Skeletal muscle tissue (tissue), 4 donors: Measurements from ENCODE around the gene USP49. TPM values are rescaled to one million over a fixed set of nuclear protein-coding genes. Genes with fewer than 3 reads are reported as not detected.
A peak's percentile ranks its signal among the peaks of the same experiment; 100 is the strongest.
"Not testable (repeated sequence)": the region's sequence is repeated elsewhere in the genome, so short reads cannot be mapped to it uniquely, and the experiment has no call there.

Experiments used
- H3K27ac ChIP-seq: one replicate; pipeline ENCODE4 v1.7.0; 2013; ENCODE audit warnings: mild to moderate bottlenecking, low read depth, low read length, inconsistent platforms
- H3K27me3 ChIP-seq, 3 donors: one replicate each; pipeline ENCODE4 v1.7.0; 2013; ENCODE audit warnings: low read length in 3 of 3; ENCODE audit not compliant: control insufficient read depth in 3 of 3, insufficient read depth in 3 of 3
- H3K36me3 ChIP-seq, 3 donors: one replicate each; pipeline ENCODE4 v1.7.0; 2013; ENCODE audit warnings: low read length in 3 of 3; ENCODE audit not compliant: control insufficient read depth in 3 of 3, insufficient read depth in 3 of 3
- H3K4me1 ChIP-seq, 3 donors: one replicate each; pipeline ENCODE4 v1.7.0; 2013; ENCODE audit warnings: low read length in 3 of 3, mild to moderate bottlenecking in 3 of 3; ENCODE audit not compliant: control insufficient read depth in 3 of 3, insufficient read depth in 3 of 3
- H3K4me3 ChIP-seq, 3 donors: one replicate each; pipeline ENCODE4 v1.7.0; 2013; ENCODE audit warnings: low read length in 3 of 3
- H3K9ac ChIP-seq, 3 donors: one replicate each; pipeline ENCODE4 v1.7.0; 2013; ENCODE audit warnings: low read length in 3 of 3, mild to moderate bottlenecking in 3 of 3, moderate library complexity in 2 of 3, low read depth in 1 of 3
- H3K9me3 ChIP-seq, 3 donors: one replicate each; pipeline ENCODE4 v1.7.0; 2013; ENCODE audit warnings: low read length in 3 of 3; ENCODE audit not compliant: control insufficient read depth in 3 of 3
- total RNA-seq: library from RNA; depleted of rRNA; stranded (reverse); fragments of >200 nt; gene quantifications from one replicate; pipeline ENCODE4 v1.2.3, GENCODE V29; 2014
- donor health status: Osteomylitis.

The USP49 gene
- 1.6 TPM for total RNA-seq

DNA sequence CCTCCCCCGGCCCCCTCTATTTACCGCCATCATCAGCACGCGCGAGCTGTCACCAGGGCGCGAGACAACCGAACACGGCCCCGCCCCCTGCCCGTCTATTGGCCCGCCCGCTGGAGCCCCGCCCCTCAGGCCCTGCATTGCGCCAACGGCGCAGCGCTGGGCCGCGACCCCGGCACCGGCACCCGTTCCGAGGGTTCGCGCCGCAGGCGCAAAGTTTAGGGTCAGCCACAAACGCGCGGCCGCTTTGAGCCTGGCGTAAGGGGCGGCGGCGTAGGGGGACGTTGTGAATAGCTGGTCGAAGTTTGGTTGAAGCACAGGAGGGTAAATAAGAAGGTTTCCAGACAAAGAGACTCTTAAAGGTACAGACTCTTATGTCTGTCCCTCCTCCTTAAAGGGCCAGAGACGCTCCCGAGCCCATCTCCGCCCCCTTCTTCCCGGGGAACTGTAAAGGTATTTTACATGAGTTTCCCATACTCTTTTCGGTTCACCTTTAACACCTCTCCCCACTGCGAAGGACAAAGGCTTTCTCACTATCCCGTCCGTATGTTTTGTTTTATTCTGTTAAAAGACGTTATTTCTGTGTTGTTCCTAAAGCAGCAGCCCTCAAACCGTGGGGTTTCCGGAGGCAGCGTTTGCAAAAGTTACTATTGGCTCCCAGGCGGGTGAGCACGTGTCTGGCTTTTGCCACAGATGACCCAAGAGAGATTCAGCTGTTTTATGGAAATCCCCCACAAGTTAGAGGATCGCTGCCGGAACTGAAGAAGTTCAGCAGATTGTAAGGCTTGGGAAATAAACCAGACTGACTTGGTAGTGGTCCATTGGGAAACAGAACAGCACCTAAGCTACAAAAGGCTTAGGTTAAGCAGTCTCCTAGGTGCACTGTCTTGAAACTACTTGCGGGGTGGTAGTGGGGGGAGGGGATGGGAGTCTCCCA is at the start of gene USP49:
USP49 (minus strand) TSS at position 76 of the 934 bp plus-strand sequence. CDS start 88,392 bp downstream, outside the sequence.
- H3K36me3 ChIP-seq: peaks cover 0 to 2% (median 0%) of the 10 kb centered on the region in 3 donors
- H3K9me3 ChIP-seq: no peaks in the 10 kb centered on the region
- H3K27ac ChIP-seq: peak within 1 kb of the TSS; percentile 77
- H3K27me3 ChIP-seq: no peaks in the 10 kb centered on the region
- H3K4me3 ChIP-seq: peak within 1 kb of the TSS; percentile 76 to 92 (median 85)
- H3K9ac ChIP-seq: peak within 1 kb of the TSS; percentile 79 to 88 (median 84)
- H3K4me1 ChIP-seq: peaks cover 14 to 22% (median 21%) of the 10 kb centered on the region in 3 donors

DNA sequence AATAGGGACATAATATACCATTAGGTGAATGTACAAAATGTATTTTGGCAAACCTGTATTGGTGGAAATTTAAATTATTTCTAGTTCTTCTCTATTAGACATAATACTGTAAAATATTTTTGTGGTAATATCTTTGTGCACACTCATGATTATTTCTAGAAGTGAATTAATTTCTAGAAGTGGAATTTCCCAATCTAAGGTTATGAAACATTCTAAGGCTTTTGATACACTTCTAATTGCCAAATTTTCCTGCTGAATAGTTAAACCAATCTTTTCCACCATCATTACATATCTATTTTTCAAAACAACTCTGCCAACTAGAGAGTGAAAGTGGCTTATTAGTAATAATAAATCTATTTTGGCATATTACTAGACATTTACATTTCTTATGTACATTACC is 48.3 kb upstream of the USP49 start:
- H3K27ac ChIP-seq: no peak overlapping the region
- H3K4me3 ChIP-seq: no peak overlapping the region
- H3K27me3 ChIP-seq: no peaks in the 10 kb centered on the region
- H3K9me3 ChIP-seq: no peaks in the 10 kb centered on the region
- H3K4me1 ChIP-seq: peaks cover 29 to 33% (median 31%) of the 10 kb centered on the region in 3 donors
- no peak overlapping the region for H3K9ac ChIP-seq
- H3K36me3 ChIP-seq: no peaks in the 10 kb centered on the region

DNA sequence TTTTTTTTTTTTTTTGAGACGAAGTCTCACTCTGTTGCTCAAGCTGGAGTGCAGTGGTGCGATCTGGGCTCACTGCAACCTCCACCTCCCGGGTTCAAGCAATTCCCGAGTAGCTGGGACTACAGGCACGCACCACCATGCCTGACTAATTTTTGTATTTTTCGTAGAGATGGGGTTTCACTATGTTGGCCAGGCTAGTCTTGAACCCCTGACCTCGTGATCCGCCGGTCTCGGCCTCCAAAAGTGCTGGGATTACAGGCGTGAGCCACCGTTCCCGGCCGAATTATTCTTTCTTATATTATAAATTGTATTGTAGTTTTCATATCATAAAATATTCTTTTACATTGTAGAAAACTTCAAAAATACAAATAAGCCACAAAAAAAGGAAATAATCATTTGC is 47.7 kb upstream of the USP49 start:
- not testable (repeated sequence) for H3K36me3 ChIP-seq, H3K27me3 ChIP-seq, H3K9ac ChIP-seq, H3K27ac ChIP-seq, H3K9me3 ChIP-seq, H3K4me3 ChIP-seq
- H3K4me1 ChIP-seq: peaks cover 34 to 38% (median 36%) of the 10 kb centered on the region in 3 donors

DNA sequence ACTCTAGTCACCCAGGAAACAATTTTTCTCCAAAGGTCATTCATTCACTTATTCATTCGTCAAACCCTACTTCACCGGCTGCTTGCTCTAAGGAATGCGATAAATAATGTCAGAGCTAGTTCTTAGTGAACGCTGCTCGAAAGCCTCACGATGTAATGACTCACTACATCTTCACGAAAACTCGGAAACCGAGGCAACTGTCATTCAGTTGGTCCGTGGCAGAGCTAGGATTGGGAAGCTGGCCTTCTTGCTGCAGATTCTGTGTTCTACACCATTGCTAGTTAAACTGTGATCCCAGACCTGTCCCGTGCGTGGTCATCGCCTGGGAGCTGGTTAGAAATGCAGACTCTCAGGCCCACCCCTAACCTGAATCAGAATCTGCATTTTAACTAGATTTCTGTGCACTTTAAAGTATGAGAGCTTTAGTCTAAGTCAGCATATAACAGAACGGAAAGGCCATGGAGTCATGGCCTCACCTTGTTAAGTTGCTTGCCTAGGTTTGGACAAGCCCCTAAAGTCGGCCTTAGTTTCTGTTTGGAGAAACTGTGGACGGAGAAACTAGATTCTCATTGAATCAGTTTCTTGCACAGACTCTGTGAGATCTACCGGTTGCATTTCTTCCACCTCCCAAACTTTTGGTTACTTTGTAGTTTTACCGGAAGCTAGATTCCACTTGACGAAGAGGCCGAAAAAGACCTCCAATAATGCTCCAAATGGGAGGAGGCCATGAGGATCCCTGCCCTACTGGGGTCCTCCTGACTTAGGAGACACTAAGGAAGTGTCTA is 47.1 kb upstream of the USP49 start:
- H3K27ac ChIP-seq: peak overlapping the region; percentile 6
- H3K27me3 ChIP-seq: no peaks in the 10 kb centered on the region
- H3K36me3 ChIP-seq: no peaks in the 10 kb centered on the region
- H3K9me3 ChIP-seq: no peaks in the 10 kb centered on the region
- peak overlapping the region; percentile 83 to 91 (median 88) for H3K4me3 ChIP-seq
- peak overlapping the region; percentile 52 to 81 (median 65) for H3K9ac ChIP-seq
- H3K4me1 ChIP-seq: peaks cover 34 to 41% (median 40%) of the 10 kb centered on the region in 3 donors

DNA sequence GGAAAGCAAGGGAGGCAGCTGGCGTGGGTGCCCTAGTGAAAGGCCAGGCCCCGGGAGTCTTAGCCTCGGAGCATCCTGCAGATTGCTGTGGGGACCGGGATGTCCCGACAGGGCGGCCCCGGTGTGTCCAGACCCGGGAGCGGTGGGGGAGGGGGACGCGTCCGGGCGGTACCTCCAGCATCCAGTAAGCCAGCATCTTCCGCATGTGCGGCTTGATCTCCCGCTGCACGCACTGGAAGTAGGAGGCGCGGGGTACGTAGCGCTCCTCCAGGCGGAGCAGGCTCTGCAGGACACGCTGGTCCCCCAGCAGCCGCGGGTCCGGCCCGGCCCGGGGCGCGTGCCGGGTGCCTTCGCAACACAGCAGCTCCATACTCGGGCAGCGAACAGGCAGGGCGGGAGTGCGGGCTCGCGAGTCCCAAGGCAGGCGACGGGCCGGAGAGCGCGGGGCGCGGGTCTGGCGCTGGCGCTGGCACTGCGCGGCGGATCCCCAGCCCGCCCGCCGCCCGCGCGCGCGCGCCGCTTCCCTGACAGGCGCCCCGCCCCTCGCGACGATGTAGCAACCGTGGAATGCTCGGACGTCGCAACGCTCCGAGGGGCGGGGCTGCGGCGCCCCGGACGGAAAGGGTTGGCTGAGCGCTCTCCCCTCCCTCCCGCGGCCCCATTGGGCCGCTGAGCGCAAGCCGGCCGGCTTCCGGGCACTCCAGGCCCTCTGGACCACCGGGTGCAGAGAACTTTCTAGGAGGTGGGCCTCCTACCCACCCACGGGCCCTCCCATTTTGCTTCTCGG is 46.3 kb upstream of the USP49 start, which contains the start of gene CCND3:
CCND3 (minus strand) TSS at position 529 of the 787 bp plus-strand sequence; CDS start at position 370, 159 bp downstream.
- peak within 1 kb of the TSS; percentile 83 to 91 (median 88) for H3K4me3 ChIP-seq
- H3K9me3 ChIP-seq: no peaks in the 10 kb centered on the region
- peaks cover 37 to 45% (median 44%) of the 10 kb centered on the region in 3 donors for H3K4me1 ChIP-seq

DNA sequence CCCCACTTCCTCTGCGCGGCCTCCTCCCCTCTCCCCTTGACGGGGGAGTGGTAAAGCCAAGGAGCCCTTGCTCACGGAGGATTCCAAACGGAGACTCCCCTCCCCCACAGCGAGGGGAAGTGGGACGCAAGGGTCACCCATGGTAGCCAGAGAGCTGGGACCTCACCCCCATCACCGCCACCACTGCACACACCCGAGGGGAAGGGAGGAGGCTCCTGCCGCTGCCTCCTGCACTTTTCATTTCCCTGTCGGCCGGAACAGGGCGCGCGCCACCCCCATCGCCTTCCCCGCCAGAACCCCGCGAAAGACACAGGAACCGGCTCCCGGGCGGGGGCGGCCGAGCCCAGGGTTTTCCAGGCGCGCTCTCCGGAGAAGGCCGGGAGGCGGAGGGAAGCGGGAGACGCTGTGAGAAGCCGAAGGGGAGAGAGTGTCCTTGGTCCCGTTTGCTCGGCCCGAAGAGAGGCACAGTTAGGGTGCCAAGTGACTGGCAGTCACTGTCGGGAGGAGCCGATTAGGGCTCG is 45.6 kb upstream of the USP49 start:
- Histone ChIP-seq H3K36me3 (peaks cover 0 to 2% (median 0%) of the 10 kb centered on the region in 3 donors), H3K4me1 (peaks cover 39 to 51% (median 46%) of the 10 kb centered on the region in 3 donors), H3K27me3 (no peaks in the 10 kb centered on the region), H3K9ac (peak overlapping the region; percentile 76 to 81 (median 77)), H3K4me3 (peak overlapping the region; percentile 83 to 91 (median 85)), H3K9me3 (no peaks in the 10 kb centered on the region), H3K27ac (peak overlapping the region; percentile 40)

More for the DNA sequence above, 46.3 kb upstream of the USP49 start, which contains the start of gene CCND3:
- peak within 1 kb of the TSS; percentile 40 for H3K27ac ChIP-seq
- peak within 1 kb of the TSS; percentile 76 to 81 (median 77) for H3K9ac ChIP-seq
- H3K36me3 ChIP-seq: peaks cover 0 to 2% (median 0%) of the 10 kb centered on the region in 3 donors
- H3K27me3 ChIP-seq: no peaks in the 10 kb centered on the region

DNA sequence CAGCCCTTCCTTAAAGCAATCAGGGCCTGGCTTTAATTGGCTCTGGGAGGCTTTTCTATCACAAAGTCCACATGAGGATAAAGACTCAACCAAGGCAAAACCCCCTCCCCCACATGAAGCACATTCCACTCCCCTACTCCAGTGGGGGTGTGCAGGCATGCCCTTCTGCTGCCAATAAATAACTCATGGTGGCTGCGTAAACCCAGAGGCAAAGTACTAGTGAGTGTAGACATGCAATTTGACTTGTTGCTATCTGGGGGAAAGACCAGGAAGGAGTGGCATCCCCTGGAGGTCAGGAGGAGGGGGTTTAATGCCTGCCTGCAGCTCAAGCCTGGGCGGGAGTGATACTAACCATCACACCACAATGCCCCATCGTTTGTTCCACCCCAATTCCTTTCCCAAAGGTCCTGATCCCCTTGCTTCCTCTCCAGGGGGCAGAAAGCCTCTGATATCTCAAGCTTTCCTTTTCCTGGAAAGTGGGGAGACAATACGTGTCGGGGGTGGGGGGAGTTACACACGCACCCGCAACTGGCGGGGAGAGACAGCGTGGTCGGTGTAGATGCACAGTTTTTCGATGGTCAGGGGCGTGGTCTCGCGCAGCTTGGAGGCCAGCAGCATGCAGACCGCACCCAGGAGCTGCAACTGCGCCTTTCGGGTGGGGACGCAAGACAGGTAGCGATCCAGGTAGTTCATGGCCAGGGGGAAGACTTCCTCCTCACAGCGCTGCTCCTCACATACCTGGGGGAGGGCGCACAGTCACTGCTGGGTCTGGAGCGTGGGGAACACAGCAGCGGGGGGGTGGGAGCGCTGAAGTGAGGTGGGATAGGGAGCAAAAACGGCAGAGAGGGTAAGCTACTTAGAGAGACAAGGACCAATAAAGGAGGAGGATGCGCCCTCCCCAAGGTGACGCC is 44.9 kb upstream of the USP49 start:
- H3K4me1 ChIP-seq: peaks cover 39 to 54% (median 46%) of the 10 kb centered on the region in 3 donors
- peak overlapping the region in 2 of 3 donors; percentile 76 to 81 for H3K9ac ChIP-seq
- H3K36me3 ChIP-seq: peaks cover 2 to 3% (median 3%) of the 10 kb centered on the region in 3 donors
- no peaks in the 10 kb centered on the region for H3K27me3 ChIP-seq
- H3K27ac ChIP-seq: peak overlapping the region; percentile 40
- peak overlapping the region; percentile 83 to 91 (median 85) for H3K4me3 ChIP-seq
- no peaks in the 10 kb centered on the region for H3K9me3 ChIP-seq

DNA sequence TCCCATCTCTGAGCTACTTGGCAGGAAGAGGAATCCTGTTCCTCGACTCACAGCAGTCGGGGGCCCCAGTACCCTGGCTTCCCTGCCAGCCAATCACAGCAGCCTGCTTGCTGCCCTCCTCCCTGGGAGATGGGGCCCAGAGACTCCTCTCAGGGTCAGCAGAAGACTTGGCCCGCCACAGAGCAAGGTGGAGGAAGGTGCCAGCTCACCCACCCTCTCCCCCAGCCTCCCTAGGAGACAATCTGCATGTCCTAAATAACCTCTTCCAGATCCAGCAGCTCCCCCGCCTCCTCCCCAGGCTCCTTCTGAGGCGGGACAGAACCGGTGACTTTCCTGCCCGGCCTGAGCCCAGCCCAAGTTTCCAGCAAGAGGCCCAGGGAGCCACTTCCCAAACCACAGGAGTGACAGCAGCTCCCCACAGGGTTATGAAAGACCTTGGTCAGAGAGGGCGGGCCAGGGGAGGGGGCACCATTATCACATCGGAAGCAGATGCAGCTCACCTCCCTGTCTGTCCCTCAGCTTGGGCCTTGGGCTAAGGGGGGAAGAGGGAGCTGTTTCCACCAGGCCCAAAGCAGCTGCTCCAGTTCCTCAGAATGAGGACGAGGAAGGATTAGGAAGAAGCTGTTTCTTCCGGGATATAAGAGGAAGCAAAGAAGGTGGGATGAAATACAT is 44.1 kb upstream of the USP49 start:
- peaks cover 9 to 11% (median 10%) of the 10 kb centered on the region in 3 donors for H3K36me3 ChIP-seq
- H3K9ac ChIP-seq: no peak overlapping the region
- no peaks in the 10 kb centered on the region for H3K27me3 ChIP-seq

More for the DNA sequence above, 44.1 kb upstream of the USP49 start:
- Histone ChIP-seq H3K4me3 (peak overlapping the region in 2 of 3 donors; percentile 5 to 85), H3K4me1 (peaks cover 39 to 57% (median 46%) of the 10 kb centered on the region in 3 donors), H3K27ac (peak overlapping the region; percentile 36), H3K9me3 (no peaks in the 10 kb centered on the region)
